ENCODE data around the gene CYB5RL. TPM values are rescaled to one million over a fixed set of nuclear protein-coding genes. Genes with fewer than 3 reads are reported as not detected.

The CYB5RL gene
- total and polyA plus RNA-seq, 9 donors, result 4.5 to 8.0 (median 5.6) TPM

DNA sequence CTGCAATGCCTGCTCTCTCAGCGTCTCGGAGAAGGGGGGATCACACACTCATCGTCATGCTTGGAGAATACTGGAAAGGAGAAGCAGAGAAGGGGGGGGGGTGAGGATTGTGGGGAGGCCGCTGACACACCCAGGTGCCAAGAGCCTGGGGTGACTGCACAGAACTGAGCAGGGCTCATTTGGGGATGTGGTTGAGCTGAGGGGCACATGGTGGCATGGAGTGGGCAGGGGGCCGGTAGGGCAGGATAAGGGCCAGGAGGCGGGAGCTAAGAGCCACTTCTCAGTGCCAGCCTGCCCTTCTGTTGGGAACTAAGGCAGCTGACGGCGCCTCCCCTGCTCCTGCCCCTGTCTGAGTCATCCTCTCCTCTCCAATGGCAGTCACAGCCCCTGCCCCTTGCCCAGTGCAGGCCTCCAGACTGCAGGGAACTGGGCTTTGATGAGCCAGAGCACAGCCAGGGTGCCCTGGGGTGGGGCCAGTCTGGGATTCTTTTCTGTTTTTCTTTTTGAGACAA, 27.3 kb upstream of the CYB5RL start:
- H3K27ac ChIP-seq (ENCODE audit: low read length), result no peak overlapping the region
- H3K4me1 ChIP-seq (ENCODE audit: control insufficient read depth, insufficient read depth, low read length), result peaks cover 19% of the 10 kb centered on the region

GRCh38 chr1:54225986-54226559, 26.2 kb upstream of the CYB5RL start:
- Histone ChIP-seq H3K4me1 (ENCODE audit: control insufficient read depth, insufficient read depth, low read length) (peaks cover 24% of the 10 kb centered on the region), H3K4me3 (ENCODE audit: low read length) (no peak overlapping the region), H3K9me3 (replicated peaks; ENCODE audit: control insufficient read depth, low read depth, low read length) (no peaks in the 10 kb centered on the region), H3K27me3 (ENCODE audit: control insufficient read depth, insufficient read depth, low read length) (no peaks in the 10 kb centered on the region), H3K36me3 (ENCODE audit: control insufficient read depth, insufficient read depth, low read length) (peaks cover 50% of the 10 kb centered on the region), H3K27ac (ENCODE audit: low read length) (no peak overlapping the region)
- DNase-seq, result no peak
- WGBS (ENCODE audit: insufficient coverage), result 90% methylated on average over 13 of the region's 20 CpGs

More for the DNA sequence above, 27.3 kb upstream of the CYB5RL start:
- no peak overlapping the region for H3K4me3 ChIP-seq (ENCODE audit: low read length)
- no peak for DNase-seq
- 63% methylated on average over 5 of the region's 8 CpGs for WGBS (ENCODE audit: insufficient coverage)
- no peaks in the 10 kb centered on the region for H3K9me3 ChIP-seq (replicated peaks; ENCODE audit: control insufficient read depth, low read depth, low read length)
- H3K27me3 ChIP-seq (ENCODE audit: control insufficient read depth, insufficient read depth, low read length), result no peaks in the 10 kb centered on the region
- H3K36me3 ChIP-seq (ENCODE audit: control insufficient read depth, insufficient read depth, low read length), result peaks cover 42% of the 10 kb centered on the region

GRCh38 chr1:54225378-54225777, 25.5 kb upstream of the CYB5RL start:
- 77% methylated on average over 2 of the region's 6 CpGs for WGBS (ENCODE audit: insufficient coverage)
- Histone ChIP-seq H3K4me3 (ENCODE audit: low read length) (no peak overlapping the region), H3K36me3 (ENCODE audit: control insufficient read depth, insufficient read depth, low read length) (peaks cover 49% of the 10 kb centered on the region), H3K9me3 (replicated peaks; ENCODE audit: control insufficient read depth, low read depth, low read length) (no peaks in the 10 kb centered on the region), H3K27ac (ENCODE audit: low read length) (no peak overlapping the region), H3K27me3 (ENCODE audit: control insufficient read depth, insufficient read depth, low read length) (no peaks in the 10 kb centered on the region), H3K4me1 (ENCODE audit: control insufficient read depth, insufficient read depth, low read length) (peaks cover 31% of the 10 kb centered on the region)
- no peak for DNase-seq

DNA sequence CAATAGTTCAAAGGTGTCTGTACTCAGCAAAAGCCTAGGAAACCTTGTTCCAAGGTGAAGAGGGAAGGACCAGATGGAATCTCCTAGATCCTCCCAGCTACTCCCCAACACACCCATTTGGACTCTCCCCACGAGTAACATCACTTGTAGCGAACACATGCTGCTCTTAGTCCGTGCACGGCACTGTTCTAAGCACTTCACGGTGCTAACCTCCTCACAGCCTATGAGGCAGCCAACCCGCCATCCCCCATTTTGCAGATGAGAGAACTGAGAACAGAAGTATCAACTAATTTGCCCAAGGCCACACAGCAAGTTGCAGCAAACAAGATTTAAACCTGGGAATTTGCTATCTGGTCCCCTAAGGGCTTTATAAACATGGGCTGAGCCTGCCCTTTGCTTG, 24.4 kb upstream of the CYB5RL start:
- no peak overlapping the region for H3K4me3 ChIP-seq (ENCODE audit: low read length)
- no peaks in the 10 kb centered on the region for H3K9me3 ChIP-seq (replicated peaks; ENCODE audit: control insufficient read depth, low read depth, low read length)
- H3K36me3 ChIP-seq (ENCODE audit: control insufficient read depth, insufficient read depth, low read length), result peaks cover 51% of the 10 kb centered on the region
- H3K4me1 ChIP-seq (ENCODE audit: control insufficient read depth, insufficient read depth, low read length), result peaks cover 39% of the 10 kb centered on the region
- 71% methylated on average over 4 of the region's 6 CpGs for WGBS (ENCODE audit: insufficient coverage)
- no peak for DNase-seq
- H3K27me3 ChIP-seq (ENCODE audit: control insufficient read depth, insufficient read depth, low read length), result no peaks in the 10 kb centered on the region
- H3K27ac ChIP-seq (ENCODE audit: low read length), result no peak overlapping the region

- WGBS (ENCODE audit: insufficient coverage), result 72% methylated on average over 15 of the region's 16 CpGs
- DNase-seq, result peak; percentile 63
- peaks cover 50% of the 10 kb centered on the region for H3K36me3 ChIP-seq (ENCODE audit: control insufficient read depth, insufficient read depth, low read length)
Observed at GRCh38 chr1:54223441-54224202, 23.8 kb upstream of the CYB5RL start.

GRCh38 chr1:54222711-54223110, 22.9 kb upstream of the CYB5RL start:
- Histone ChIP-seq H3K27me3 (ENCODE audit: control insufficient read depth, insufficient read depth, low read length) (no peaks in the 10 kb centered on the region), H3K9me3 (replicated peaks; ENCODE audit: control insufficient read depth, low read depth, low read length) (no peaks in the 10 kb centered on the region), H3K36me3 (ENCODE audit: control insufficient read depth, insufficient read depth, low read length) (peaks cover 51% of the 10 kb centered on the region), H3K4me1 (ENCODE audit: control insufficient read depth, insufficient read depth, low read length) (peaks cover 33% of the 10 kb centered on the region), H3K27ac (ENCODE audit: low read length) (no peak overlapping the region), H3K4me3 (ENCODE audit: low read length) (no peak overlapping the region)
- DNase-seq, result no peak
- WGBS (ENCODE audit: insufficient coverage), result 83% methylated on average over 2 of the region's 6 CpGs

More at GRCh38 chr1:54223441-54224202, 23.8 kb upstream of the CYB5RL start:
- Histone ChIP-seq H3K4me1 (ENCODE audit: control insufficient read depth, insufficient read depth, low read length) (peaks cover 39% of the 10 kb centered on the region), H3K4me3 (ENCODE audit: low read length) (no peak overlapping the region), H3K27ac (ENCODE audit: low read length) (no peak overlapping the region), H3K27me3 (ENCODE audit: control insufficient read depth, insufficient read depth, low read length) (no peaks in the 10 kb centered on the region), H3K9me3 (replicated peaks; ENCODE audit: control insufficient read depth, low read depth, low read length) (no peaks in the 10 kb centered on the region)

- H3K9me3 ChIP-seq (replicated peaks; ENCODE audit: control insufficient read depth, low read depth, low read length), result no peaks in the 10 kb centered on the region
- H3K4me3 ChIP-seq (ENCODE audit: low read length), result no peak overlapping the region
- WGBS (ENCODE audit: insufficient coverage), result 96% methylated on average over 2 of the region's 7 CpGs
- peaks cover 32% of the 10 kb centered on the region for H3K4me1 ChIP-seq (ENCODE audit: control insufficient read depth, insufficient read depth, low read length)
- no peak for DNase-seq
- H3K36me3 ChIP-seq (ENCODE audit: control insufficient read depth, insufficient read depth, low read length), result peaks cover 58% of the 10 kb centered on the region
- no peak overlapping the region for H3K27ac ChIP-seq (ENCODE audit: low read length)
- H3K27me3 ChIP-seq (ENCODE audit: control insufficient read depth, insufficient read depth, low read length), result no peaks in the 10 kb centered on the region
Observed at GRCh38 chr1:54221867-54222484, 22.1 kb upstream of the CYB5RL start.

- peaks cover 32% of the 10 kb centered on the region for H3K4me1 ChIP-seq (ENCODE audit: control insufficient read depth, insufficient read depth, low read length)
- peak overlapping the region; percentile 87 for H3K27ac ChIP-seq (ENCODE audit: low read length)
- H3K9me3 ChIP-seq (replicated peaks; ENCODE audit: control insufficient read depth, low read depth, low read length), result no peaks in the 10 kb centered on the region
- no peak for DNase-seq
- H3K4me3 ChIP-seq (ENCODE audit: low read length), result no peak overlapping the region
- no peaks in the 10 kb centered on the region for H3K27me3 ChIP-seq (ENCODE audit: control insufficient read depth, insufficient read depth, low read length)
- peaks cover 63% of the 10 kb centered on the region for H3K36me3 ChIP-seq (ENCODE audit: control insufficient read depth, insufficient read depth, low read length)
- 91% methylated on average over 7 of the region's 12 CpGs for WGBS (ENCODE audit: insufficient coverage)
Observed at GRCh38 chr1:54221113-54221834, 21.4 kb upstream of the CYB5RL start.

GRCh38 chr1:54220004-54220811, 20.4 kb upstream of the CYB5RL start:
- DNase-seq, result peak; percentile 90

More at GRCh38 chr1:54220004-54220811, 20.4 kb upstream of the CYB5RL start:
- 19% methylated on average over 12 of the region's 18 CpGs for WGBS (ENCODE audit: insufficient coverage)
- no peak overlapping the region for H3K4me3 ChIP-seq (ENCODE audit: low read length)
- no peaks in the 10 kb centered on the region for H3K9me3 ChIP-seq (replicated peaks; ENCODE audit: control insufficient read depth, low read depth, low read length)
- H3K27ac ChIP-seq (ENCODE audit: low read length), result peak overlapping the region; percentile 87
- H3K27me3 ChIP-seq (ENCODE audit: control insufficient read depth, insufficient read depth, low read length), result no peaks in the 10 kb centered on the region
- peaks cover 32% of the 10 kb centered on the region for H3K4me1 ChIP-seq (ENCODE audit: control insufficient read depth, insufficient read depth, low read length)
- H3K36me3 ChIP-seq (ENCODE audit: control insufficient read depth, insufficient read depth, low read length), result peaks cover 66% of the 10 kb centered on the region

All from muscle of leg (tissue), 11 donors.